ENCODE results near the gene PNCK. TPM values are rescaled to one million over a fixed set of nuclear protein-coding genes. Genes with fewer than 3 reads are reported as not detected.

Gene PNCK
- total RNA-seq, 1 experiment from 2014 or later = 26.8 TPM

- H3K9me3 ChIP-seq (ENCODE audit: control insufficient read depth, low read depth, low read length) = peaks cover 36% of the 10 kb centered on the region
- no peak overlapping the region for H3K4me2 ChIP-seq (ENCODE audit: insufficient read depth, insufficient read length, low read length)
- no peak overlapping the region for H4K91ac ChIP-seq (ENCODE audit: insufficient read length, low read depth, low read length)
- H3K79me2 ChIP-seq (ENCODE audit: insufficient read depth, low read length) = no peaks in the 10 kb centered on the region
- no peak overlapping the region for H3K56ac ChIP-seq (ENCODE audit: insufficient read length, low read depth, low read length)
- H2AFZ ChIP-seq (ENCODE audit: low read length) = no peak overlapping the region
- no peak overlapping the region for H2BK15ac ChIP-seq (ENCODE audit: low read depth, low read length)
- H2BK12ac ChIP-seq (ENCODE audit: insufficient read length, low read depth, low read length) = no peak overlapping the region
- no peak overlapping the region for H3T11ph ChIP-seq (ENCODE audit: low read length)
- H3K4me1 ChIP-seq (ENCODE audit: insufficient read depth, low read length) = no peaks in the 10 kb centered on the region
- H3K27me3 Mint-ChIP-seq (ENCODE audit: low read depth) = peaks cover 33% of the 10 kb centered on the region
- no peak overlapping the region for H3K14ac ChIP-seq (ENCODE audit: insufficient read depth, low read length)
- H3K4me1 Mint-ChIP-seq = peaks cover 4 to 6% of the 10 kb centered on the region in 2 experiments; a peak in 3 of 4 replicates
- H3K4ac ChIP-seq (ENCODE audit: low read depth, low read length) = no peak overlapping the region
- WGBS (ENCODE audit: extremely low coverage, insufficient read length, low lambda C conversion rate) = no CpG with 5 or more reads among the region's 5 CpGs
- no peak overlapping the region for H3K18ac ChIP-seq (ENCODE audit: insufficient read length, low read depth, low read length)
- no peak overlapping the region for H4K8ac ChIP-seq (replicated peaks; ENCODE audit: insufficient read length, low read depth, low read length)
- no peak overlapping the region for H3K9ac ChIP-seq (ENCODE audit: extremely low read depth, insufficient read length, low read length)
- peaks cover 3% of the 10 kb centered on the region; the same call in 1 of the 2 replicates for H3K27me3 ChIP-seq (ENCODE audit: insufficient read depth, low read length)
- H4K20me1 ChIP-seq (ENCODE audit: control insufficient read depth, insufficient read depth, insufficient read length) = peaks cover 2% of the 10 kb centered on the region
- peaks cover 0 to 11% (median 2%) of the 10 kb centered on the region in 3 experiments; a peak in 4 of 7 replicates for H3K36me3 Mint-ChIP-seq (ENCODE audit: insufficient read depth in 1 of 3, low read depth in 3 of 3)
- no peak overlapping the region for H4K5ac ChIP-seq (ENCODE audit: insufficient read length, low read depth, low read length)
- no peak for DNase-seq
- no peak overlapping the region for H2AK5ac ChIP-seq (ENCODE audit: insufficient read length, low read length)
- peaks cover 47 to 81% of the 10 kb centered on the region in 2 experiments for H3K9me3 Mint-ChIP-seq
- H3K23me2 ChIP-seq (ENCODE audit: insufficient read length, low read depth, low read length, poor library complexity, severe bottlenecking) = no peaks in the 10 kb centered on the region
- TF ChIP-seq, protein P1, sequence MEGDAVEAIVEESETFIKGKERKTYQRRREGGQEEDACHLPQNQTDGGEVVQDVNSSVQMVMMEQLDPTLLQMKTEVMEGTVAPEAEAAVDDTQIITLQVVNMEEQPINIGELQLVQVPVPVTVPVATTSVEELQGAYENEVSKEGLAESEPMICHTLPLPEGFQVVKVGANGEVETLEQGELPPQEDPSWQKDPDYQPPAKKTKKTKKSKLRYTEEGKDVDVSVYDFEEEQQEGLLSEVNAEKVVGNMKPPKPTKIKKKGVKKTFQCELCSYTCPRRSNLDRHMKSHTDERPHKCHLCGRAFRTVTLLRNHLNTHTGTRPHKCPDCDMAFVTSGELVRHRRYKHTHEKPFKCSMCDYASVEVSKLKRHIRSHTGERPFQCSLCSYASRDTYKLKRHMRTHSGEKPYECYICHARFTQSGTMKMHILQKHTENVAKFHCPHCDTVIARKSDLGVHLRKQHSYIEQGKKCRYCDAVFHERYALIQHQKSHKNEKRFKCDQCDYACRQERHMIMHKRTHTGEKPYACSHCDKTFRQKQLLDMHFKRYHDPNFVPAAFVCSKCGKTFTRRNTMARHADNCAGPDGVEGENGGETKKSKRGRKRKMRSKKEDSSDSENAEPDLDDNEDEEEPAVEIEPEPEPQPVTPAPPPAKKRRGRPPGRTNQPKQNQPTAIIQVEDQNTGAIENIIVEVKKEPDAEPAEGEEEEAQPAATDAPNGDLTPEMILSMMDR (conservative IDR thresholded peaks at IDR 0.05) = no peak
- H3K27ac Mint-ChIP-seq = no peak overlapping the region
- no peak overlapping the region for H3K27ac ChIP-seq (ENCODE audit: insufficient read length, low read depth, low read length)
- H3K4me3 Mint-ChIP-seq = no peak overlapping the region
- no peak overlapping the region for H2BK20ac ChIP-seq (ENCODE audit: low read depth, low read length, poor library complexity, severe bottlenecking)
- H3K79me1 ChIP-seq (ENCODE audit: insufficient read depth, low read depth, low read length, poor library complexity, severe bottlenecking) = no peaks in the 10 kb centered on the region
- no peak overlapping the region for H2BK5ac ChIP-seq (ENCODE audit: insufficient read length, low read length)
- no peak overlapping the region for H2BK120ac ChIP-seq (ENCODE audit: low read depth, low read length, poor library complexity, severe bottlenecking)
- no peak overlapping the region for H3K23ac ChIP-seq (ENCODE audit: insufficient read length, low read depth, low read length)
Measured at GRCh38 chrX:153636716-153637115, 36.9 kb downstream of the PNCK start.
